ENCODE measurements around the gene TECPR2. TPM values are rescaled to one million over a fixed set of nuclear protein-coding genes. Genes with fewer than 3 reads are reported as not detected.

Gene TECPR2
- total RNA-seq, 1 experiment from 2014 or later: 3.2 TPM

DNA sequence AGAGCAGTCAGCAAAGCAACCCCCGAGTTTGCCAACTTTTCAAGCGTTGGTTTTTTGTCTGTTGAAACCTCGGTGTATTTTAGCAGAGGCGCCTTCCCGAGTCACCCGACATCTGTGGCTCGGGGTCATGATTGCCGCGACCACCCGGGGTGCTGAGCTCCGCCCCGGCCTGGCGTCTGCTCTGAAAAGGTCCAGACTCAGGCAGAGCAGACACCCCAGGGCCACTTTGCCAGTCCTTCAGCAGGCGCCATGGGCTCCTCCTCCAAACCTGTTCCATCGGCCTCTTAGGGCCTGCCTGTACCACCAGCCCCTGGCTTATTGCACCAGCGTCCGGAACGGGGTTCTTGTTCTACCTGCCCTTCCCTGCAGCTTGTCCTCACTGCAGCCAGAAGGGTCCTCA is 127.7 kb downstream of the TECPR2 start:
- no peak for DNase-seq (ENCODE audit: extremely low read depth, low read depth)

GRCh38 chr14:102491366-102491765 is 128.6 kb downstream of the TECPR2 start:
- no peak for DNase-seq (ENCODE audit: extremely low read depth, low read depth)

- no peak for DNase-seq (ENCODE audit: extremely low read depth, low read depth)
Observed at GRCh38 chr14:102491786-102492530, 129.2 kb downstream of the TECPR2 start.

DNA sequence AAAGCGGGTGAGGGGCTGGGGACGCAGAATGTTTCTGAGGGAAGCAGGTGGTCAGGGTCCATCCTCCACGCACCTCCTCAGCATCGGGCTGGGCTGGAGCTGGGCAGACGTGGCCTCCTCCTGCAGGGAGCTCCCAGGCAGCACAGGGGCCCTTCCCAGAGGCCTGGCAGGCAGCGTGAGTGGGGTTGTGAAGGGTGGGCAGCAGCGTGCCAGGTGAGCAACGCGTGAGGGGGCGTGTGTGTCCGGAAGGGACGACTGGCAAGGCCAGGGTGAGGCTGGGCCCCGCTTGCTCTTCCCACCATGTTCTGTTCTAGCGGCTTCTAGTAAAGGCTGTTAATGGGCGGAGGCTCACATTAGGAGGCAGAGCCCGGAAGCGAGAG is 129.8 kb downstream of the TECPR2 start:
- no peak for DNase-seq (ENCODE audit: extremely low read depth, low read depth)

DNA sequence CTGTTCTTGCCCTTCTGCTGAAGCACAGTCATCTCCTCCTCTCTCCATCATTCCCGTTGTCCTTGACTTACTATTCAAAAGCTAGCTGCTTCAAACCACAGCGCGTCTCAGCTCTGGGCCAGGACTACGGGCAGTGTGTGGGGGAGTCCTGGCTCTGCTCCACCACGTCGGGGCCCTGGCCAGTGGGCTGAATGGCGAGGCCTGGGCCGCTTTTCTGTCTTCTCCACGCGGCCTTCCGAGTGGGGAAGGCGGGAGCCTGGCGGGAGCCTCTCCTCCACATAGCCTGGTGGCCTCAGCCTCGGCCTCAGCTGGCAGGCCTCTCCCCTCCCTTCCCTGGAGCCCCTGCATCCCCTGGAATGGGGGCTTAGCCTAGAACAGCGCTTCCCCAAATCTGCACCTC is 130.4 kb downstream of the TECPR2 start:
- DNase-seq (ENCODE audit: extremely low read depth, low read depth): no peak

GRCh38 chr14:102493585-102493984 is 130.8 kb downstream of the TECPR2 start:
- no peak for DNase-seq (ENCODE audit: extremely low read depth, low read depth)

DNA sequence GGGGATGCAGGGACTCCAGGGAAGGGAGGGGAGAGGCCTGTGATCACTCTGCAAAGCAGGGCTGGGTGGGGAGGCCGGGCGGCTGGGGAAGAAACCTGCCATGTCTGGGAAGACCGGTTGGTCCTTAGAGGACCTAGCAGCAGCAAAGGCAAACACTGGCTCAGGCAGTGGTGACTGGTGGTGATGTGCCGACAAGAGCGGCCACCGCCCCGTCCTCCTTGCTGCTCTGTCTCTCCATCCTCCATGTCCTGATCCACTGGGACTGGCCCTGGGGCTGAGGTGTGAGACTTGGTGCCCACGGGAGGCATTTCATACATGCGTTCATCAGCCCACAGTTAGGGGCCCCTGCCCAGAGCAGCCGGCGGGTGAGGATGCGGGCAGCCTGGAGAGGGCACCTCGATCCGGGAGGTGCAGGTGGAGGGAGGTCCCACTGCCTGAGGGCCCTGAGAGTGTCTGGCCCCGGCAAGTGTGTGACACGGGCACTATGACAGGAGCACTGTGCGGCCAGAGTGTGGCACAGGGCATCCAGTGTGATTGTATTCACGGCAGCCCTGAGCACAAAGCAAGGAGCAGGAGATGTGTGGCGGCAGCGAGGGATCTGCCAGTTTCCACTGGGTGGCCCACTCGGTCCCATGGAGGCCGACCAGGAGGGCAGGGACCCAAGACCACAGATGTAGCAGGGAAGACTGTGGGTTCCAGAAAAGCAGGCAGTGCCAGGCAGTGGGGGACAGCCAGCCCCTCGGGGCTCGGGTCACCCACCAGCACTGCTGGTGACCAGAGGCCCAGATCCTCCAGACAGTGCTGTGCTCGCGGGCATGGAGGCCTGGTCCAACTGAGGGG is 133.0 kb downstream of the TECPR2 start:
- DNase-seq (ENCODE audit: extremely low read depth, low read depth): no peak

GRCh38 chr14:102496331-102496691 is 133.6 kb downstream of the TECPR2 start:
- DNase-seq (ENCODE audit: extremely low read depth, low read depth): no peak

DNA sequence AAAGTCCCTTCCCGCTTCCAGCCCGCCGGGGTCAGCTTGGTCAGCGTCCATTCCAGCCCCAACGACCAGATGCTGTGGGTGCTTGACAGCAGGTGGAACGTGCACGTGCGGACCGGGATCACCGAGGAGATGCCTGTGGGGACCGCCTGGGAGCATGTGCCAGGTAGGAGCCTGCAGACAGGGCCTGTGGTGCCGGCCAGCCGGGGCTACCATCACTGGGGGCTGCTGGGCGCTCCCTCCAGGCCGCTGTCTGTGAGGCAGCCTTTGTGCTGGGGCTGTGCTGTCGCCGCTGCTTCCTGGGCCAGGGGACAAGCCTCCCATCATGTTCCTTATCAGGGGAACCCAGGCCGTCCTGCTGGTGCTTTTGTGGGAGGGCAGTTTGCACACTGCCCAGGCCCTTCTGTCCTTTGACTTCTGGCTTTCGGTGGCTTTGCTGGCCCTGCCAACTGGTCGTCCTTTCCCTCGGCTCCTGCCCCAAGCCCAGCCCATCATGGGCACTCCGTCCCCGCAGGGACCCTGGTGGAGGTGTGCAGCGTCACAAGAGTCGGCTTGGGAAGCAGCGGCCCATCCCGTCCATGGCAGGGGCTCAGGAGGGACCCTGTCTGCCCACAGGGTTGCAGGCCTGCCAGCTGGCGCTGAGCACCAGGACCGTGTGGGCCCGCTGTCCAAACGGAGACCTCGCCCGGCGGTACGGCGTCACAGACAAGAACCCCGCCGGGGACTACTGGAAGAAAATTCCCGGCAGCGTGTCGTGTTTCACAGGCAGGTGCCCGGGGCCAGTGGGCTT is 134.4 kb downstream of the TECPR2 start:
- DNase-seq (ENCODE audit: extremely low read depth, low read depth): no peak

DNA sequence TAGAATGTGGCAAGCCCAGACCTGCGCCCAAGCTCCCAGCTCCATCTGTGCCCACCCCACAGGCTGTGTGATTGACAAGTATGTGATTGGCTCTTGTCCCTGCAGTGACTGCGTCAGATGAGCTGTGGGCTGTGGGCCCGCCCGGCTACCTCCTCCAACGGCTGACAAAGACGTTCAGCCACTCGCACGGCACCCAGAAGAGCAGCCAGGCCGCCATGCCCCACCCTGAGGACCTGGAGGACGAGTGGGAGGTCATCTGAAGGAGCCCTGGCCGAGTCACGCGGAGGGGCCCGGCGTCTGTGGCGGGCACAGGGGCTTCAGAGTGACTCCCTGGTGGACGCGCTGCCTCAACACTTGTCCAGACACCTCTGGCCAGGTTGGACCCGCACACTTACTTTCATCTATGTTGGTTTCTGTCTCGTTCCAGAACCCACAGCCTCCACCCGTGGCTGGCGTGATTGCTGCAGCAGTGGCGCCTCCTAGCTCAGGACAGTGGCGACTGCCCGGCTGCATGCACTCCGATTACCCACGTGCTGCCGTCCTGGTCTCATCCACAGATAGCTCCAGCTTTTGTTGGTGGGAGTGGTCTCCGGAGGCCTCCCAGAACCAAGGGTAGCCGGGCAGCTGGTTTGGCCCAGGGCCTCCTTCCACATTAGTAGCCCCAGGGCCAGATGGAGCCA is 135.4 kb downstream of the TECPR2 start:
- DNase-seq (ENCODE audit: extremely low read depth, low read depth): no peak

- DNase-seq (ENCODE audit: extremely low read depth, low read depth): no peak
Observed at GRCh38 chr14:102498678-102499265, 136.0 kb downstream of the TECPR2 start.

- DNase-seq (ENCODE audit: extremely low read depth, low read depth): no peak
Observed at GRCh38 chr14:102499401-102500157, 136.8 kb downstream of the TECPR2 start.

GRCh38 chr14:102500158-102500662 is 137.5 kb downstream of the TECPR2 start:
- DNase-seq (ENCODE audit: extremely low read depth, low read depth): no peak

- no peak for DNase-seq (ENCODE audit: extremely low read depth, low read depth)
Observed at GRCh38 chr14:102500713-102501112, 138.0 kb downstream of the TECPR2 start.

GRCh38 chr14:102501751-102502315 is 139.1 kb downstream of the TECPR2 start:
- DNase-seq (ENCODE audit: extremely low read depth, low read depth): no peak

DNA sequence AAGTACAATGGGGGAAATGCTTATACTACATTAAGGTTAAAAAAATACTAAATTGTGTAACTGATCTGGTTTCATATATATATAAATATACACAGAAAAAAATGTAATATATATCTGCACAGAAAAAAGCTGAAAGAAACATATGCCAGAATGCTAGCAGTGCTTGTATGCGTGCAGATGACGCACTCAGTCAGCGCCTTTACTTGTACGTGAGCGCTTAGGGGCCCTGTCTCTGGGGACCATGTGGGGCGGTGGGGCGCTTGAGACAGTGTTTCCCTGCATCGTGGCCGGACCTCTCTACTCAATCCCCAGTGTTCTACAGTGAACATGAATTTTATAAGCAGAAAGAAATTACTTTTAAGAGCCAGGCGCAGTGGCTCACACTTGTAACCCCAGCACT is 139.8 kb downstream of the TECPR2 start:
- no peak for DNase-seq (ENCODE audit: extremely low read depth, low read depth)

DNA sequence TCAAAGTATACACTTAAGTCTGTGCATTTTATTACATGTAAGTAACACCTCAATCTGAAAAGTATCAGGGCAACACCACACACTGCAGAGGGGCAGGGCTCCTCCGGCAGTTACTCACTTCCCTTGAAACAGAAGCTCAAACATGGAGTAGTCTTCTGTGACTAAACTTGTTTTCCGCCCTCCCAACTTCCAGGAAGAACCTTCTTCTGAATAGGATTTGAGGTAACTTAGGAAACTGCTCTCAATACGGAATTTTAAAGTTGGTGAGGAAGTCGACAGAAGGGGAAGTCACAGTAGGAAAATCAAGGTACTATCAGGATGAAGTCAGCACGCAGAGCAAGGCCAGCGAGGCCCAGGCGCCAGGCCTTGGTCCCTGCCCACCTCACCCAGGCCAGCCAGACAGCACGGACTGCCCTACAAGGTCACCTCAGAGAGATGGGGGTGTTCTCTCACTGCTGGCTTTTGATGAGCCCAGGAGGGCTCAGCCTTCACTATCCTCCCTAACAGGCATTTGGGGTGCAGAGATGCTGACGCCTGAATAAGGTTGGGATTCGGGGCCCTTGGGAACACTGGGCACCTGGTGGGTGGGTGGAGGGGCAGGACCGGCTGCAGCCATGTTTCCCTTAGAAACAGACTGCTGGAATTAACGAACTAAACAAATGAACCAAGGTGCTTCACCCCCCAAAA is 141.0 kb downstream of the TECPR2 start:
- no peak for DNase-seq (ENCODE audit: extremely low read depth, low read depth)

GRCh38 chr14:102504328-102504999 is 141.7 kb downstream of the TECPR2 start:
- no peak for DNase-seq (ENCODE audit: extremely low read depth, low read depth)

Data from NCI-H460 (cell line).